Loucy (cell line): ENCODE results near the gene INSRR.

ENCODE experiments used
- H2AFZ ChIP-seq: fragments of 200-600 bp; sonication (generic); 2 replicates; pipeline ENCODE4 v1.6.0; 2016; ENCODE audit warnings: antibody characterized with exemption, mild to moderate bottlenecking, low read length, moderate library complexity
- H3F3A ChIP-seq: fragments of 200-600 bp; 2 replicates; pipeline ENCODE4 v1.6.0; 2016; ENCODE audit warnings: antibody characterized with exemption, low read depth, mild to moderate bottlenecking
- H3K27me3 ChIP-seq: fragments of 200-600 bp; sonication (generic); 2 replicates; pipeline ENCODE4 v1.6.1; 2014; ENCODE audit warnings: low read length, mild to moderate bottlenecking; ENCODE audit not compliant: insufficient read depth, poor library complexity, severe bottlenecking
- H3K36me3 ChIP-seq: fragments of 200-600 bp; sonication (generic); 2 replicates; pipeline ENCODE4 v1.6.1; 2016; ENCODE audit warnings: low read length; ENCODE audit not compliant: insufficient read depth
- H3K4me1 ChIP-seq: fragments of 200-600 bp; sonication (generic); 2 replicates; pipeline ENCODE4 v1.5.1; 2014; ENCODE audit warnings: low read length, mild to moderate bottlenecking; ENCODE audit not compliant: insufficient read depth, poor library complexity, severe bottlenecking
- H3K4me2 ChIP-seq: fragments of 200-600 bp; sonication (generic); 2 replicates; pipeline ENCODE4 v1.6.0; 2014; ENCODE audit warnings: antibody characterized with exemption, low read length, low read depth, mild to moderate bottlenecking; ENCODE audit not compliant: poor library complexity, severe bottlenecking
- H3K4me3 ChIP-seq: fragments of 200-600 bp; sonication (generic); 2 replicates; pipeline ENCODE4 v1.5.1; 2014; ENCODE audit warnings: low read length, mild to moderate bottlenecking, mixed read lengths; ENCODE audit not compliant: poor library complexity, severe bottlenecking
- H3K79me2 ChIP-seq: fragments of 200-600 bp; sonication (generic); 2 replicates; pipeline ENCODE4 v1.6.1; 2014; ENCODE audit warnings: low read length; ENCODE audit not compliant: insufficient read depth
- H3K9ac ChIP-seq: fragments of 200-600 bp; sonication (generic); 2 replicates; pipeline ENCODE4 v1.6.0; 2014; ENCODE audit warnings: mild to moderate bottlenecking, low read depth, low read length, moderate library complexity; ENCODE audit not compliant: poor library complexity, severe bottlenecking
- H3K9me2 ChIP-seq: fragments of 200-600 bp; sonication (generic); replicated peaks from 2 replicates; pipeline ENCODE4 v1.6.1; 2016; ENCODE audit warnings: low read depth, low read length, mixed read lengths
- H3K9me3 ChIP-seq: fragments of 200-600 bp; sonication (generic); 2 replicates; pipeline ENCODE4 v1.6.1; 2014; ENCODE audit warnings: mild to moderate bottlenecking, antibody characterized with exemption, low read length, low read depth; ENCODE audit not compliant: insufficient read depth
- H4K20me1 ChIP-seq: fragments of 200-600 bp; sonication (generic); 2 replicates; pipeline ENCODE4 v1.6.0; 2014; ENCODE audit warnings: antibody characterized with exemption, low read length, mild to moderate bottlenecking; ENCODE audit not compliant: insufficient read depth, poor library complexity, severe bottlenecking
- EZH2phosphoT487 ChIP-seq: fragments of 200-600 bp; IDR thresholded peaks from 2 replicates; pipeline ENCODE4 v1.6.1; 2018; ENCODE audit warnings: antibody characterized with exemption, mild to moderate bottlenecking, moderate library complexity, borderline replicate concordance
- TF ChIP-seq, protein P1 (sequence below): fragments of 200-600 bp; sonication (generic); conservative IDR thresholded peaks from 2 replicates; pipeline ENCODE4 v1.5.1; 2014; ENCODE audit warnings: mild to moderate bottlenecking, antibody characterized with exemption, low read length

Gene INSRR

DNA sequence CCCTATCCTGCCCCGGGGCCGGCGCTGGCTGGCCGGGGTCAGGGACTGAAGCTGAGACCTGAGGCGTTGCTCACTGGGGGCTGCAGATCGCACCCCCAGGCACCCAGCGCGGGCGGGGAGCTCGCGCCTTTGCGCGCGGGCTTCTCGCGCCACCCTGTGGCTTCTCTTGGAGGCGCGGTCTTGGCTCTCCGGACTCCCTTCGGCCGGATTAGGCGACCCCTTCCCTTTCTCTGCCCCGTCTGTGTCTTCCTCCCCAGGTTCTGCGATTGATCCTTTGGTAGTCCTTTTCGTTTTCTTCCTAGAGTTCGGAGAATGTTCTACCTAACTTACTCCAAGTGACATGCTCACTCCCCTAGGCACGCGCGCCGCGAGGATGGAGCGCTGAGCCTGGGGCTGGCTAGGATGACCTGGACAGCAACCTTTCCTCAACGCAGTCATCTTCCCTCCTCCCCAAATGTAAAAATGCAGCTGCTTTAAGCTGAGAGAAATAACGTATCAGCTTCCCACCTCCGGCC lies 1.3 kb upstream of the INSRR start:
- Histone ChIP-seq H3K4me3 (peak overlapping the region; percentile 55), H3F3A (no peaks in the 10 kb centered on the region), H3K27me3 (no peaks in the 10 kb centered on the region), H3K4me2 (peak overlapping the region; percentile 59), H2AFZ (peak overlapping the region; percentile 82), H3K79me2 (no peaks in the 10 kb centered on the region), H4K20me1 (no peaks in the 10 kb centered on the region), H3K4me1 (peaks cover 37% of the 10 kb centered on the region), H3K9me2 (no peaks in the 10 kb centered on the region), H3K9me3 (no peaks in the 10 kb centered on the region), H3K9ac (no peak overlapping the region), H3K36me3 (no peaks in the 10 kb centered on the region)
- TF ChIP-seq EZH2phosphoT487 = no peak
- TF ChIP-seq, protein P1, sequence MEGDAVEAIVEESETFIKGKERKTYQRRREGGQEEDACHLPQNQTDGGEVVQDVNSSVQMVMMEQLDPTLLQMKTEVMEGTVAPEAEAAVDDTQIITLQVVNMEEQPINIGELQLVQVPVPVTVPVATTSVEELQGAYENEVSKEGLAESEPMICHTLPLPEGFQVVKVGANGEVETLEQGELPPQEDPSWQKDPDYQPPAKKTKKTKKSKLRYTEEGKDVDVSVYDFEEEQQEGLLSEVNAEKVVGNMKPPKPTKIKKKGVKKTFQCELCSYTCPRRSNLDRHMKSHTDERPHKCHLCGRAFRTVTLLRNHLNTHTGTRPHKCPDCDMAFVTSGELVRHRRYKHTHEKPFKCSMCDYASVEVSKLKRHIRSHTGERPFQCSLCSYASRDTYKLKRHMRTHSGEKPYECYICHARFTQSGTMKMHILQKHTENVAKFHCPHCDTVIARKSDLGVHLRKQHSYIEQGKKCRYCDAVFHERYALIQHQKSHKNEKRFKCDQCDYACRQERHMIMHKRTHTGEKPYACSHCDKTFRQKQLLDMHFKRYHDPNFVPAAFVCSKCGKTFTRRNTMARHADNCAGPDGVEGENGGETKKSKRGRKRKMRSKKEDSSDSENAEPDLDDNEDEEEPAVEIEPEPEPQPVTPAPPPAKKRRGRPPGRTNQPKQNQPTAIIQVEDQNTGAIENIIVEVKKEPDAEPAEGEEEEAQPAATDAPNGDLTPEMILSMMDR = peak; percentile 35

DNA sequence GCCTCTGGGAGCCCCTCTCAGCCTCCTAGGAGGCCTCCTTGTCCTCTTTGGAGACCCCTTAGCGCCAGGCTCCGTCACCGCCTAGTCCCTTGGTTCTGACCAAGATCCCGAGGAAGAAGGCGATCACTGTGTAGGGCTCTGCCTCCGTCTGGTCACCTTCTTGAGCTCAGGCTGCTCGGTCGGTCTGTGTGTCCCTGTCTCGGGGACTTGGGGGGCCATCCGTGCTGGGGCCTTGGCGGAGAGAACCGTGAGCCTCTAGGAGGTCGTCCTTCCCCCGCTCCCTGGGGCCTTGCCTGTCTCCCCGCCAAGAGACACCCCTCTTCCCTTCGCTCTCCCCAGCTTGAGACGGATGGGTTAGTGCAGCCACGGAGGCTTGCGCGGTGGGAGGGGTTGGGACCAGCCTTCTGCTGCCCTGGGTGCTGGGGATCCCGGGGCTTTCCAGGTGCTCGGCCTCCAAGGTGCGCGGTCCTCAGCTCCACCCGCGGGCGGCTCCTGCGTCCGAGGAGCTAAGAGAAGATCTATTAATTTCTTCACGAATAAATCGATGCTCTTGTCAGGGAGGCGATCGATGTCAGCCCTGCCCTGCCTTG lies 701 bp upstream of the INSRR start:
- no peaks in the 10 kb centered on the region for H3K79me2 ChIP-seq
- H4K20me1 ChIP-seq = no peaks in the 10 kb centered on the region
- no peaks in the 10 kb centered on the region for H3K36me3 ChIP-seq
- H3K4me3 ChIP-seq = no peak overlapping the region
- no peaks in the 10 kb centered on the region for H3F3A ChIP-seq
- H3K4me1 ChIP-seq = peaks cover 32% of the 10 kb centered on the region
- H2AFZ ChIP-seq = no peak overlapping the region
- TF ChIP-seq, protein P1 = no peak
- TF ChIP-seq EZH2phosphoT487 = no peak
- H3K9ac ChIP-seq = no peak overlapping the region
- H3K4me2 ChIP-seq = no peak overlapping the region
- H3K27me3 ChIP-seq = no peaks in the 10 kb centered on the region
- no peaks in the 10 kb centered on the region for H3K9me2 ChIP-seq
- no peaks in the 10 kb centered on the region for H3K9me3 ChIP-seq

DNA sequence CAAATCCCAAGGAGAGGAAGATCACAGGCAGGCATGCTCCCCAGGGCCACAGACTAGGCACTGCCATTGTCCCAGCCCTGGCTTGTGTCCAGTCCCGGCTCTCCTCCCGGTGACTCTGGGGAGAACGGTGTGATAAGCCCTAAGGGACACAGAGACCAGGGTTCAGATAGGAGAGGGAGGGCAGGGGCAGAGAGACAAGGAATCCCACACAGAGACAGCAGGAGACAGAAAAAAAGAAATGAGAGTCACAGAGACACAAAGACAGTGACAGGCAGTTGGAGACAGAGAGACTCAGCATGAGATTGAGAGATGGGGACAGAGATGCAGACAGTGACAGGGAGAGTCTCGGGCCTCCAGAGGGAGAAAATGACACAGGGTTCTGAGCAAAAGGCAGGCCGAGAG lies 361 bp downstream of the INSRR start:
- TF ChIP-seq EZH2phosphoT487 = no peak
- TF ChIP-seq, protein P1 = no peak
- H3K4me3 ChIP-seq = no peak overlapping the region
- no peaks in the 10 kb centered on the region for H3F3A ChIP-seq
- H3K36me3 ChIP-seq = no peaks in the 10 kb centered on the region
- peaks cover 24% of the 10 kb centered on the region for H3K4me1 ChIP-seq
- no peak overlapping the region for H3K9ac ChIP-seq
- H2AFZ ChIP-seq = no peak overlapping the region
- H3K9me3 ChIP-seq = no peaks in the 10 kb centered on the region
- no peak overlapping the region for H3K4me2 ChIP-seq
- H3K27me3 ChIP-seq = no peaks in the 10 kb centered on the region
- H3K9me2 ChIP-seq = no peaks in the 10 kb centered on the region
- H4K20me1 ChIP-seq = no peaks in the 10 kb centered on the region
- no peaks in the 10 kb centered on the region for H3K79me2 ChIP-seq
